Testis (tissue), 3 donors: ENCODE measurements around the gene SLF2. TPM values are rescaled to one million over a fixed set of nuclear protein-coding genes. Genes with fewer than 3 reads are reported as not detected.
"Not testable (repeated sequence)": the region's sequence is repeated elsewhere in the genome, so short reads cannot be mapped to it uniquely, and the experiment has no call there.

Source experiments
- DNase-seq: peaks from one replicate; pipeline ENCODE4 v3.0.0-alpha.2; 2019
- H3K27ac ChIP-seq, 2 donors: fragments of 200-600 bp; sonication (generic); one replicate each; pipeline ENCODE4 v1.5.1; 2019
- H3K27me3 ChIP-seq: fragments of 200-600 bp; sonication (generic); one replicate; pipeline ENCODE4 v1.5.1; 2019
- H3K36me3 ChIP-seq: fragments of 200-600 bp; sonication (generic); one replicate; pipeline ENCODE4 v1.5.1; 2017; ENCODE audit warnings: low read depth; ENCODE audit errors: missing control alignments
- H3K4me1 ChIP-seq: fragments of 200-600 bp; sonication (generic); one replicate; pipeline ENCODE4 v1.5.1; 2019
- H3K4me3 ChIP-seq, 2 donors: fragments of 200-600 bp; sonication (generic); one replicate each; pipeline ENCODE4 v1.5.1; 2017 to 2019
- H3K9me3 ChIP-seq: fragments of 200-600 bp; sonication (generic); one replicate; pipeline ENCODE4 v1.5.1; 2017
- CTCF ChIP-seq, 3 experiments: fragments of 450-650 bp in 2 of 3; fragments of 200-600 bp in 1 of 3; sonication (generic) in 1 of 3; IDR thresholded peaks; one replicate each; pipeline ENCODE4 v1.5.1; 2016 to 2019; ENCODE audit warnings: antibody characterized with exemption in 3 of 3, mild to moderate bottlenecking in 2 of 3, moderate library complexity in 1 of 3
- POLR2A ChIP-seq: fragments of 450-650 bp; IDR thresholded peaks from one replicate; pipeline ENCODE4 v1.6.1; 2017; ENCODE audit warnings: antibody characterized with exemption, mild to moderate bottlenecking, moderate library complexity
- WGBS, 2 donors: methylation state at CpG; one replicate each; pipeline ENCODE4 v1.1.5; 2018; 5-methylcytosine and 5-hydroxymethylcytosine counted together
- intact Hi-C: fragments of 100-400 bp; cut with DNase I; formaldehyde crosslinking; loops from one replicate; pipeline ENCODE4 v1.15.1; 2023; ENCODE audit warnings: low total_unique reads
- polyA plus RNA-seq: library from polyadenylated mRNA; stranded (reverse); fragments of 350-450 nt; fragmentation: Illumina TruSeq; extraction: RNeasy Lipid Tissue Mini Kit (QIAGEN cat#74804); gene quantifications from one replicate; pipeline ENCODE4 v1.2.3, GENCODE V29; 2014; ENCODE audit warnings: low read depth, low replicate concordance; ENCODE audit not compliant: insufficient read depth
- total RNA-seq, 2 donors: library from RNA; depleted of rRNA; stranded (reverse); fragments of >200 nt; gene quantifications; one replicate each; pipeline ENCODE4 v1.2.3, GENCODE V29; 2016

SLF2 gene
- total and polyA plus RNA-seq, 3 donors from 2014 or later, result 42.6 to 171 (median 150) TPM

- H3K27ac ChIP-seq, result peak overlapping the region; percentile 25 to 65
- intact Hi-C loops, result no loop called here
Measured at GRCh38 chr10:100882671-100883311, 30.0 kb upstream of the SLF2 start.

GRCh38 chr10:100883312-100883821 is 29.4 kb upstream of the SLF2 start:
- H3K36me3 ChIP-seq, result no peaks in the 10 kb centered on the region
- H3K4me1 ChIP-seq, result peaks cover 43% of the 10 kb centered on the region
- DNase-seq, result no peak
- no peaks in the 10 kb centered on the region for H3K9me3 ChIP-seq
- TF ChIP-seq CTCF (IDR thresholded peaks at IDR 0.05) (no peak), POLR2A (no peak)
- no peaks in the 10 kb centered on the region for H3K27me3 ChIP-seq
- no peak overlapping the region for H3K4me3 ChIP-seq
- peak overlapping the region; percentile 25 to 65 for H3K27ac ChIP-seq
- WGBS, 2 donors, result 69 to 73% methylated on average over 11 to 14 of the region's 14 CpGs
- intact Hi-C loops, result no loop called here

More at GRCh38 chr10:100882671-100883311, 30.0 kb upstream of the SLF2 start:
- Histone ChIP-seq H3K27me3 (no peaks in the 10 kb centered on the region), H3K4me1 (peaks cover 43% of the 10 kb centered on the region), H3K36me3 (no peaks in the 10 kb centered on the region), H3K4me3 (no peak overlapping the region), H3K9me3 (no peaks in the 10 kb centered on the region)
- 46 to 59% methylated on average over 23 of the region's 23 CpGs for WGBS, 2 donors
- peak; percentile 29 for DNase-seq
- TF ChIP-seq POLR2A (no peak), CTCF (IDR thresholded peaks at IDR 0.05) (no peak)

GRCh38 chr10:100885611-100886010 is 27.2 kb upstream of the SLF2 start:
- intact Hi-C loops, H3K9me3 ChIP-seq, H3K36me3 ChIP-seq, H3K27me3 ChIP-seq, H3K4me3 ChIP-seq, DNase-seq: not testable (repeated sequence)
- peaks cover 38% of the 10 kb centered on the region for H3K4me1 ChIP-seq
- WGBS, 2 donors, result 98 to 99% methylated on average over 11 to 13 of the region's 13 CpGs
- peak overlapping the region in 1 of 2 donors; percentile 74 for H3K27ac ChIP-seq

GRCh38 chr10:100886091-100886490 is 26.7 kb upstream of the SLF2 start:
- TF ChIP-seq CTCF (IDR thresholded peaks at IDR 0.05), result no peak
- TF ChIP-seq POLR2A, result no peak

GRCh38 chr10:100886521-100886920 is 26.2 kb upstream of the SLF2 start:
- peak overlapping the region in 1 of 2 donors; percentile 74 for H3K27ac ChIP-seq
- no peaks in the 10 kb centered on the region for H3K9me3 ChIP-seq
- 77 to 91% methylated on average over 5 of the region's 5 CpGs for WGBS, 2 donors

More at GRCh38 chr10:100886091-100886490, 26.7 kb upstream of the SLF2 start:
- WGBS, 2 donors, result 94 to 98% methylated on average over 3 of the region's 3 CpGs
- Histone ChIP-seq H3K9me3 (no peaks in the 10 kb centered on the region), H3K4me3 (no peak overlapping the region), H3K27me3 (no peaks in the 10 kb centered on the region), H3K36me3 (no peaks in the 10 kb centered on the region), H3K4me1 (peaks cover 33% of the 10 kb centered on the region), H3K27ac (peak overlapping the region in 1 of 2 donors; percentile 74)
- intact Hi-C loops, result no loop called here
- no peak for DNase-seq

More at GRCh38 chr10:100886521-100886920, 26.2 kb upstream of the SLF2 start:
- no peak for TF ChIP-seq CTCF (IDR thresholded peaks at IDR 0.05)
- intact Hi-C loops, result no loop called here
- Histone ChIP-seq H3K27me3 (no peaks in the 10 kb centered on the region), H3K36me3 (no peaks in the 10 kb centered on the region), H3K4me1 (peaks cover 29% of the 10 kb centered on the region), H3K4me3 (no peak overlapping the region)
- DNase-seq, result no peak
